ENCODE measurements around the gene WNT11.

DNA sequence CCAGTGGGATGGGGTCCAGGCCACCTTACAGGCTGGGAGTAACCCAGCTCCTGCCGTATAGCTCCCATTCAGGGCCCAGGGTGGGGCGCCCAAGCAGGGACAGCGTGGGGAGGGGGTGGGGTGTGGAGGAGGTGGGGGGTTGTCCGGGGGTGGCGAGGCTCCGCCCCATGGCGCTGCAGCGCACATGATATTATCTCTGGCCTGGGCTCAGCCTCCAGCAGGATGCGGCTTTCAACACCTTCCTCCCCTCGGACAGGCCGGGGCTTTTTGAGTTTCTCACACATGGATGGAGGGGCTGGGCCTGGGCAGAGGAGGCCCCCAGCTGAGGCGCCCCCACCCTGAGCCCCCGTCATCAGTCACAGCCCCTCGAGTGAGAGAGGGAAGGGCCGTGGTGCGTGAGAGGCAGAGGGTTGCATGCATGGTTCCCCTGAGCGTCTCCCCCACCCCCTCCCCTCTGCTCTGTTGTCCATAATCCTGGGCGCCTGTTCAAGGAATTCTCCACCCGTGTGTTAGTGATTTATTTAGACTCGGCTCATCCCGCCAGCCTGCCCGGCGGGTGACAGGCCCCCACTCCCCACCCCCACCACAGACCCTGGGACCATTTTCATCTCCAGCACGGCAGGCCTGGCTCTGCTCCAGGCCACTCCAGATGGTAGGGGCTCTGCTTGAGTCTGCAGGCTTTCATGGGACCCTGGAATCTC lies 44.9 kb downstream of the WNT11 start:
- TF ChIP-seq, protein P1, sequence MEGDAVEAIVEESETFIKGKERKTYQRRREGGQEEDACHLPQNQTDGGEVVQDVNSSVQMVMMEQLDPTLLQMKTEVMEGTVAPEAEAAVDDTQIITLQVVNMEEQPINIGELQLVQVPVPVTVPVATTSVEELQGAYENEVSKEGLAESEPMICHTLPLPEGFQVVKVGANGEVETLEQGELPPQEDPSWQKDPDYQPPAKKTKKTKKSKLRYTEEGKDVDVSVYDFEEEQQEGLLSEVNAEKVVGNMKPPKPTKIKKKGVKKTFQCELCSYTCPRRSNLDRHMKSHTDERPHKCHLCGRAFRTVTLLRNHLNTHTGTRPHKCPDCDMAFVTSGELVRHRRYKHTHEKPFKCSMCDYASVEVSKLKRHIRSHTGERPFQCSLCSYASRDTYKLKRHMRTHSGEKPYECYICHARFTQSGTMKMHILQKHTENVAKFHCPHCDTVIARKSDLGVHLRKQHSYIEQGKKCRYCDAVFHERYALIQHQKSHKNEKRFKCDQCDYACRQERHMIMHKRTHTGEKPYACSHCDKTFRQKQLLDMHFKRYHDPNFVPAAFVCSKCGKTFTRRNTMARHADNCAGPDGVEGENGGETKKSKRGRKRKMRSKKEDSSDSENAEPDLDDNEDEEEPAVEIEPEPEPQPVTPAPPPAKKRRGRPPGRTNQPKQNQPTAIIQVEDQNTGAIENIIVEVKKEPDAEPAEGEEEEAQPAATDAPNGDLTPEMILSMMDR (optimal IDR thresholded peaks at IDR 0.05 in 1 of 3, IDR thresholded peaks at IDR 0.05 in 1 of 3, conservative IDR thresholded peaks at IDR 0.05 in 1 of 3; ENCODE audit: extremely low read depth in 1 of 3, insufficient read depth in 2 of 3, low read length in 3 of 3) = no peak
- TF ChIP-seq EZH2 (IDR thresholded peaks at IDR 0.05; ENCODE audit: low read length) = no peak

All from keratinocyte (primary cell).